Measurements from ENCODE around the gene SPIC.

GRCh38 chr12:101488469-101488868 is 13.3 kb downstream of the SPIC start:
- no peak for TF ChIP-seq REST (IDR thresholded peaks at IDR 0.05)
- TF ChIP-seq CTCF (IDR thresholded peaks at IDR 0.05; ENCODE audit: low read depth, low read length, missing input control), result no peak
- TF ChIP-seq TAF1 (conservative IDR thresholded peaks at IDR 0.05), result no peak
- TF ChIP-seq ZBTB33 (IDR thresholded peaks at IDR 0.05), result no peak
- no peak for TF ChIP-seq YY1 (IDR thresholded peaks at IDR 0.05)
- TF ChIP-seq MAX (IDR thresholded peaks at IDR 0.05), result no peak
- TF ChIP-seq RAD21 (IDR thresholded peaks at IDR 0.05), result no peak
- no peak for TF ChIP-seq ATF3 (IDR thresholded peaks at IDR 0.05)
- TF ChIP-seq GABPA (IDR thresholded peaks at IDR 0.05 in 1 of 2, conservative IDR thresholded peaks at IDR 0.05 in 1 of 2), result no peak
- TF ChIP-seq EGR1 (IDR thresholded peaks at IDR 0.05; ENCODE audit: low read depth in 2 of 2), result no peak
- TF ChIP-seq JUND (IDR thresholded peaks at IDR 0.05), result no peak
- no peak for TF ChIP-seq RXRA (IDR thresholded peaks at IDR 0.05)
- TF ChIP-seq FOXA2 (IDR thresholded peaks at IDR 0.05), result no peak
- no peak for TF ChIP-seq SP1 (IDR thresholded peaks at IDR 0.05)

Data from liver (tissue), 3 donors.